ENCODE measurements around the gene SGCD.

- no peak for TF ChIP-seq ZFP3 (CRISPR knock-in tag; IDR thresholded peaks at IDR 0.05)
- no peak for TF ChIP-seq CREB5 (CRISPR knock-in tag; IDR thresholded peaks at IDR 0.05; ENCODE audit: low read depth)
- TF ChIP-seq OSR1 (CRISPR knock-in tag; IDR thresholded peaks at IDR 0.05) = no peak
- no peak for TF ChIP-seq ARNTL (CRISPR knock-in tag; IDR thresholded peaks at IDR 0.05; ENCODE audit: borderline replicate concordance, low read depth)
- TF ChIP-seq PATZ1 (CRISPR knock-in tag; IDR thresholded peaks at IDR 0.05; ENCODE audit: borderline replicate concordance) = no peak
- no peak for TF ChIP-seq SNAI2 (CRISPR knock-in tag; IDR thresholded peaks at IDR 0.05)
- no peak for TF ChIP-seq TCF4 (CRISPR knock-in tag; IDR thresholded peaks at IDR 0.05; ENCODE audit: borderline replicate concordance)
- no peak for TF ChIP-seq ZFP30 (CRISPR knock-in tag; IDR thresholded peaks at IDR 0.05)
These were observed 233.0 kb downstream of the SGCD start for GRCh38 chr5:156560002-156560401.
